Renal pelvis (tissue), 4 donors: ENCODE measurements around the gene TMEM50B. TPM values are rescaled to one million over a fixed set of nuclear protein-coding genes. Genes with fewer than 3 reads are reported as not detected.

ENCODE experiments used
- DNase-seq: peaks from one replicate; pipeline ENCODE4 v3.0.0-alpha.2; 2013
- polyA plus RNA-seq, 3 donors: library from polyadenylated mRNA; unstranded; fragments of 120-200 nt; gene quantifications; one replicate each; pipeline ENCODE4 v1.2.1, GENCODE V29; 2013; ENCODE audit not compliant: insufficient read length in 3 of 3

TMEM50B gene
- polyA plus RNA-seq, 3 donors: 45.8 to 94.5 (median 53.6) TPM

GRCh38 chr21:33402001-33402979 lies 77.5 kb downstream of the TMEM50B start:
- DNase-seq: no peak

DNA sequence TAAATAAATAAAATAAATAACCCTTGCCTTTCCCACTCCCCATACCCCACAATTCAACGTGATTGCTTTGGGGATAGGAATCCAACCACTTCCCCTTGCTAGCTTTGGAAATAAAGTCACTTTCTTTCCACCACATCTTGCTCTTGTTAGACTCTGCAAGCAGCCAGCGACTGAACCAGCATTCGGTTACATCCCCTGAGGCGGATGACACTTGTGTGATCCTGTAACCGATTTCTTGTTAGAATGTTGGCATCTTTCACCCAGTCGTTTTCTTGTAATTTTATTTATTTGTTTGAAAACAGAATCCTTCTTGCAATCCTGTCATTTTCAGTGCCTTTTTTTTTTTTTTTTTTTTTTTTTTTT lies 78.2 kb downstream of the TMEM50B start:
- DNase-seq: no peak

Other genes starting within 250 kb of the TMEM50B start
- gene IL10RB, start 213.6 kb downstream of the TMEM50B start, polyA plus RNA-seq: 10 to 100 TPM; 24.2 to 27.6 (median 26.2) TPM
- 10 to 100 TPM; 28.9 to 38.3 (median 36.5) TPM for gene IFNAR1, start 155.0 kb downstream of the TMEM50B start, polyA plus RNA-seq
- gene IFNGR2, start 76.6 kb downstream of the TMEM50B start, polyA plus RNA-seq: 10 to 100 TPM; 78.6 to 83.0 (median 81.3) TPM
- 1 to 10 TPM; 4.6 to 7.2 (median 4.9) TPM for gene DNAJC28, start 11.7 kb upstream of the TMEM50B start, polyA plus RNA-seq
- gene GART, start 62.1 kb upstream of the TMEM50B start, polyA plus RNA-seq: 10 to 100 TPM; 64.6 to 83.2 (median 83.0) TPM
- 100 to 1,000 TPM; 306 to 376 (median 359) TPM for gene SON, start 63.1 kb upstream of the TMEM50B start, polyA plus RNA-seq
- gene DONSON, start 108.7 kb upstream of the TMEM50B start, polyA plus RNA-seq: 10 to 100 TPM; 32.0 to 41.4 (median 40.2) TPM
- gene CRYZL1, start 161.8 kb upstream of the TMEM50B start, polyA plus RNA-seq: 10 to 100 TPM; 56.3 to 73.7 (median 67.9) TPM
- 10 to 100 TPM; 41.7 to 57.8 (median 52.6) TPM for gene ITSN1, start 162.5 kb upstream of the TMEM50B start, polyA plus RNA-seq